ENCODE data around the gene ERN1.
A peak's percentile ranks its signal among the peaks of the same experiment; 100 is the strongest.
"Not testable (repeated sequence)": the region's sequence is repeated elsewhere in the genome, so short reads cannot be mapped to it uniquely, and the experiment has no call there.

The ERN1 gene

GRCh38 chr17:64020056-64020766, 109.7 kb downstream of the ERN1 start, which contains the start of gene ICAM2:
ICAM2 (minus strand) TSS chr17:64020633; CDS start chr17:64006691, 13,942 bp downstream.
- Mint-ChIP-seq H3K27ac (no peak within 1 kb of the TSS), H3K4me1 (no peaks in the 10 kb centered on the region), H3K9me3 (no peaks in the 10 kb centered on the region), H3K4me3 (peak within 1 kb of the TSS in 1 of 3 experiments; percentile 6), H3K36me3 (ENCODE audit: low read depth) (no peaks in the 10 kb centered on the region), H3K27me3 (ENCODE audit: low read depth) (no peaks in the 10 kb centered on the region)
- TF ChIP-seq CTCF (IDR thresholded peaks at IDR 0.05; ENCODE audit: unreplicated experiment in 3 of 3): no peak

- not testable (repeated sequence) for H3K9me3 Mint-ChIP-seq; H3K4me3 Mint-ChIP-seq; H3K36me3 Mint-ChIP-seq (ENCODE audit: low read depth); H3K27ac Mint-ChIP-seq; H3K27me3 Mint-ChIP-seq (ENCODE audit: low read depth); H3K4me1 Mint-ChIP-seq
Measured at GRCh38 chr17:64019551-64019961, 110.4 kb downstream of the ERN1 start.

- no peaks in the 10 kb centered on the region for H3K4me1 Mint-ChIP-seq
- no peaks in the 10 kb centered on the region for H3K9me3 Mint-ChIP-seq
- H3K27ac Mint-ChIP-seq: no peak overlapping the region
- peak in 1 of 3 experiments; percentile 21 for TF ChIP-seq CTCF (IDR thresholded peaks at IDR 0.05; ENCODE audit: unreplicated experiment in 3 of 3)
- no peaks in the 10 kb centered on the region for H3K36me3 Mint-ChIP-seq (ENCODE audit: low read depth)
- H3K4me3 Mint-ChIP-seq: no peak overlapping the region
- H3K27me3 Mint-ChIP-seq (ENCODE audit: low read depth): no peaks in the 10 kb centered on the region
Measured at GRCh38 chr17:64017381-64017980, 112.5 kb downstream of the ERN1 start.

GRCh38 chr17:64016974-64017373, 113.0 kb downstream of the ERN1 start:
- no peak for TF ChIP-seq CTCF (IDR thresholded peaks at IDR 0.05; ENCODE audit: unreplicated experiment in 3 of 3)
- Mint-ChIP-seq H3K9me3 (no peaks in the 10 kb centered on the region), H3K27me3 (ENCODE audit: low read depth) (no peaks in the 10 kb centered on the region), H3K4me1 (no peaks in the 10 kb centered on the region), H3K36me3 (ENCODE audit: low read depth) (no peaks in the 10 kb centered on the region), H3K4me3 (no peak overlapping the region), H3K27ac (no peak overlapping the region)

- Mint-ChIP-seq H3K9me3 (no peaks in the 10 kb centered on the region), H3K27me3 (ENCODE audit: low read depth) (peaks cover under 1% of the 10 kb centered on the region), H3K27ac (no peak overlapping the region), H3K4me3 (no peak overlapping the region), H3K36me3 (ENCODE audit: low read depth) (no peaks in the 10 kb centered on the region), H3K4me1 (no peaks in the 10 kb centered on the region)
- no peak for TF ChIP-seq CTCF (IDR thresholded peaks at IDR 0.05; ENCODE audit: unreplicated experiment in 3 of 3)
Measured at GRCh38 chr17:64016231-64016784, 113.6 kb downstream of the ERN1 start.

GRCh38 chr17:64015447-64015846, 114.5 kb downstream of the ERN1 start:
- no peaks in the 10 kb centered on the region for H3K4me1 Mint-ChIP-seq
- no peak overlapping the region for H3K27ac Mint-ChIP-seq
- H3K4me3 Mint-ChIP-seq: no peak overlapping the region
- no peaks in the 10 kb centered on the region for H3K36me3 Mint-ChIP-seq (ENCODE audit: low read depth)
- H3K27me3 Mint-ChIP-seq (ENCODE audit: low read depth): peaks cover 3% of the 10 kb centered on the region
- TF ChIP-seq CTCF (IDR thresholded peaks at IDR 0.05; ENCODE audit: unreplicated experiment in 3 of 3): no peak
- H3K9me3 Mint-ChIP-seq: no peaks in the 10 kb centered on the region

Measured in nephron (organoid).